ENCODE data around the gene RPS27L.

DNA sequence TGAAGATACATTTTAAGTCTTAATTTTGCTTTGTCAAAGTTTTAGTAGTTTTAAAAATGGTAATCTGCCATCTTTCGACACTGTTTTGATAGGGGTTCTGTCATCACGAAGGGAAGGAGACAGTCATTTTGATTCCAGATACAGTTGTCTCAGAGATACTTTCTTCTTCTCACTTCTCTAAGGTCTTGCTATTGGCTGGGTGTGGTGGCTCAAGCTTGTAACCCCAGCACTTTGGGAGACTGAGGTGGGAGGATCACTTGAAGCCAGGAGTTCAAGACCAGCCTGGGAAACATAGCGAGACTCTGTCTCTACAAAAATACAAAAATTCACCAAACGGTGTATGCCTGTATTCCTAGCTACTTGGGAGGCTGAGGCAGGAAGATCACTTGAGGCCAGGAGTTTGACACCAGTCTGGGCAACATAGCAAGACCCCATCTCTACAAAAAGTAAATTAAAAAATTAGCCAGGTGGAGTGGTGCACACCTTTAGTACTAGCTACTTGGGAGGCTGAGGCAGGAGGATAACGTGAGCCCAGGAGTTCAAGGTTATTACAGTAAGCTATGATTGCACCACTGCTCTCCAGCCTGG lies 35.4 kb upstream of the RPS27L start:
- TF ChIP-seq BHLHE40 (IDR thresholded peaks at IDR 0.05; ENCODE audit: low read depth, low read length) = no peak
- TF ChIP-seq, protein P1, sequence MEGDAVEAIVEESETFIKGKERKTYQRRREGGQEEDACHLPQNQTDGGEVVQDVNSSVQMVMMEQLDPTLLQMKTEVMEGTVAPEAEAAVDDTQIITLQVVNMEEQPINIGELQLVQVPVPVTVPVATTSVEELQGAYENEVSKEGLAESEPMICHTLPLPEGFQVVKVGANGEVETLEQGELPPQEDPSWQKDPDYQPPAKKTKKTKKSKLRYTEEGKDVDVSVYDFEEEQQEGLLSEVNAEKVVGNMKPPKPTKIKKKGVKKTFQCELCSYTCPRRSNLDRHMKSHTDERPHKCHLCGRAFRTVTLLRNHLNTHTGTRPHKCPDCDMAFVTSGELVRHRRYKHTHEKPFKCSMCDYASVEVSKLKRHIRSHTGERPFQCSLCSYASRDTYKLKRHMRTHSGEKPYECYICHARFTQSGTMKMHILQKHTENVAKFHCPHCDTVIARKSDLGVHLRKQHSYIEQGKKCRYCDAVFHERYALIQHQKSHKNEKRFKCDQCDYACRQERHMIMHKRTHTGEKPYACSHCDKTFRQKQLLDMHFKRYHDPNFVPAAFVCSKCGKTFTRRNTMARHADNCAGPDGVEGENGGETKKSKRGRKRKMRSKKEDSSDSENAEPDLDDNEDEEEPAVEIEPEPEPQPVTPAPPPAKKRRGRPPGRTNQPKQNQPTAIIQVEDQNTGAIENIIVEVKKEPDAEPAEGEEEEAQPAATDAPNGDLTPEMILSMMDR (IDR thresholded peaks at IDR 0.05) = no peak
- TF ChIP-seq POLR2A (IDR thresholded peaks at IDR 0.05; ENCODE audit: low read length) = no peak
- TF ChIP-seq ZNF302 (CRISPR knock-in tag; IDR thresholded peaks at IDR 0.05) = no peak
- TF ChIP-seq CBX8 (IDR thresholded peaks at IDR 0.05) = no peak
- no peak for TF ChIP-seq SMC3 (IDR thresholded peaks at IDR 0.05)
- no peak for TF ChIP-seq JUN (IDR thresholded peaks at IDR 0.05)
